ENCODE results near the gene MAML3.

GRCh38 chr4:140071806-140072205, 82.2 kb downstream of the MAML3 start:
- TF ChIP-seq CTCF (IDR thresholded peaks at IDR 0.05): no peak
- TF ChIP-seq POLR2A (IDR thresholded peaks at IDR 0.05): no peak

Measured in lower leg skin (tissue), 3 donors.